Fibroblast of the aortic adventitia (primary cell): ENCODE measurements around the gene ABCC8. TPM values are rescaled to one million over a fixed set of nuclear protein-coding genes. Genes with fewer than 3 reads are reported as not detected.

Source experiments
- DNase-seq: peaks from one replicate; pipeline ENCODE4 v3.0.0-alpha.2; 2010; ENCODE audit warnings: low read depth
- H3K4me3 ChIP-seq: 2 replicates; pipeline ENCODE4 v1.5.1; 2011; ENCODE audit warnings: low read depth, mild to moderate bottlenecking, control low read depth, low read length, moderate library complexity
- CTCF ChIP-seq: IDR thresholded peaks from 2 replicates; pipeline ENCODE4 v1.5.1; 2011; ENCODE audit warnings: mild to moderate bottlenecking, low read length, control low read depth, inconsistent platforms; ENCODE audit not compliant: insufficient read depth
- total RNA-seq: library from RNA; depleted of rRNA; stranded (reverse); fragments of >200 nt; gene quantifications from 2 replicates; pipeline ENCODE4 v1.2.3, GENCODE V29; 2012; ENCODE audit warnings: low replicate concordance

The ABCC8 gene
- total RNA-seq, 1 donor: not detected

GRCh38 chr11:17405232-17406005 is 71.2 kb downstream of the ABCC8 start:
- no peak overlapping the region for H3K4me3 ChIP-seq
- peak; percentile 20 for TF ChIP-seq CTCF
- peak; percentile 21 for DNase-seq

- no peak for TF ChIP-seq CTCF
- no peak overlapping the region for H3K4me3 ChIP-seq
- peak; percentile 39 for DNase-seq
These were observed 72.5 kb downstream of the ABCC8 start for GRCh38 chr11:17403980-17404759.

- no peak for DNase-seq
- no peak for TF ChIP-seq CTCF
- H3K4me3 ChIP-seq: no peak overlapping the region
These were observed 74.2 kb downstream of the ABCC8 start for GRCh38 chr11:17402486-17402885.

GRCh38 chr11:17401841-17402240 is 74.8 kb downstream of the ABCC8 start:
- H3K4me3 ChIP-seq: no peak overlapping the region
- no peak for DNase-seq
- TF ChIP-seq CTCF: no peak

- no peak for TF ChIP-seq CTCF
- H3K4me3 ChIP-seq: no peak overlapping the region
These were observed 75.3 kb downstream of the ABCC8 start for GRCh38 chr11:17401316-17401715.

GRCh38 chr11:17400048-17400775 is 76.4 kb downstream of the ABCC8 start:
- no peak for TF ChIP-seq CTCF
- H3K4me3 ChIP-seq: no peak overlapping the region
- no peak for DNase-seq

More at GRCh38 chr11:17401316-17401715, 75.3 kb downstream of the ABCC8 start:
- no peak for DNase-seq
